Cardiac muscle cell (in vitro differentiated cells and primary cell): Measurements from ENCODE around the gene DRC1. TPM values are rescaled to one million over a fixed set of nuclear protein-coding genes. Genes with fewer than 3 reads are reported as not detected.

Source experiments
- DNase-seq, 2 donors: peaks; one replicate each; pipeline versions ENCODE4 v3.0.0 to v3.0.0-alpha.2; 2010 to 2017; ENCODE audit warnings: low read depth in 1 of 2, low spot score in 1 of 2
- H3K27ac ChIP-seq: fragments of 200-600 bp; sonication (generic); 2 replicates; pipeline ENCODE4 v1.5.1; 2016
- H3K27me3 ChIP-seq: fragments of 200-600 bp; sonication (generic); 2 replicates; pipeline ENCODE4 v1.6.0; 2016; ENCODE audit warnings: control low read depth
- H3K36me3 ChIP-seq: fragments of 200-600 bp; sonication (generic); 2 replicates; pipeline ENCODE4 v1.5.1; 2016; ENCODE audit warnings: control low read depth
- H3K4me1 ChIP-seq: fragments of 200-600 bp; sonication (generic); 2 replicates; pipeline ENCODE4 v1.8.1; 2017; ENCODE audit warnings: low read depth, mild to moderate bottlenecking, mixed run types
- H3K4me3 ChIP-seq: fragments of 200-600 bp; sonication (generic); 2 replicates; pipeline ENCODE4 v1.5.1; 2016; ENCODE audit warnings: mild to moderate bottlenecking
- H3K9me3 ChIP-seq: fragments of 200-600 bp; sonication (generic); 2 replicates; pipeline ENCODE4 v1.5.1; 2017; ENCODE audit warnings: low read depth, mild to moderate bottlenecking, control low read depth
- polyA plus RNA-seq: library from polyadenylated mRNA; unstranded; fragments of >200 nt; fragmentation: Nextera tagmentation; extraction: Ambion mirVana; gene quantifications from 2 replicates; pipeline ENCODE4 v1.2.1, GENCODE V29; 2016
- total RNA-seq: library from RNA; depleted of rRNA; stranded (reverse); fragments of >200 nt; gene quantifications from 2 replicates; pipeline ENCODE4 v1.2.3, GENCODE V29; 2016
- TF ChIP-seq, protein P1 (sequence below): IDR thresholded peaks from 2 replicates; pipeline ENCODE4 v1.5.1; 2012; ENCODE audit warnings: low read depth, mild to moderate bottlenecking, low read length

DRC1 gene
- total and polyA plus RNA-seq, 2 experiments from 2014 or later = not detected

DNA sequence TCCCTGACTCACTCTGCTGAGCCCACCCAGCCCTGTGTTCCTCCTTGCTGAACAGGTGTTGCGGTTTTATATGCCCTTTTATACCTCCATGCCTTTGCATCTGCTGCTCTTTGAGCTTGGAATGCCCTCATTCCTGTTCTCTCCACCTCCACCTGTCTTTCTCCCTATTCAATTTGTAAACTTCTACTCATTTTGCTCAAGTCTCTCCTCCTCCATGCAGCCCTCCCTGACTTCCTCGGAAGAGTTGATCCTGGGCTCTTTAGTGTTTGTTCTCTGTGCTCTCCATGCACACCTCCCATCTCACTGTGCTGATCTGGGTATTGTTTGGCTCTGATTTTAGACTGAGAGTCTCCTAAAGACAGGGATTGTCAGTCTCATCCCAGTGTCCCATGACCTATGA, 83.4 kb downstream of the DRC1 start:
- Histone ChIP-seq H3K27me3 (no peaks in the 10 kb centered on the region), H3K27ac (no peak overlapping the region), H3K36me3 (no peaks in the 10 kb centered on the region), H3K4me1 (peaks cover 11% of the 10 kb centered on the region), H3K9me3 (no peaks in the 10 kb centered on the region), H3K4me3 (no peak overlapping the region)
- TF ChIP-seq, protein P1, sequence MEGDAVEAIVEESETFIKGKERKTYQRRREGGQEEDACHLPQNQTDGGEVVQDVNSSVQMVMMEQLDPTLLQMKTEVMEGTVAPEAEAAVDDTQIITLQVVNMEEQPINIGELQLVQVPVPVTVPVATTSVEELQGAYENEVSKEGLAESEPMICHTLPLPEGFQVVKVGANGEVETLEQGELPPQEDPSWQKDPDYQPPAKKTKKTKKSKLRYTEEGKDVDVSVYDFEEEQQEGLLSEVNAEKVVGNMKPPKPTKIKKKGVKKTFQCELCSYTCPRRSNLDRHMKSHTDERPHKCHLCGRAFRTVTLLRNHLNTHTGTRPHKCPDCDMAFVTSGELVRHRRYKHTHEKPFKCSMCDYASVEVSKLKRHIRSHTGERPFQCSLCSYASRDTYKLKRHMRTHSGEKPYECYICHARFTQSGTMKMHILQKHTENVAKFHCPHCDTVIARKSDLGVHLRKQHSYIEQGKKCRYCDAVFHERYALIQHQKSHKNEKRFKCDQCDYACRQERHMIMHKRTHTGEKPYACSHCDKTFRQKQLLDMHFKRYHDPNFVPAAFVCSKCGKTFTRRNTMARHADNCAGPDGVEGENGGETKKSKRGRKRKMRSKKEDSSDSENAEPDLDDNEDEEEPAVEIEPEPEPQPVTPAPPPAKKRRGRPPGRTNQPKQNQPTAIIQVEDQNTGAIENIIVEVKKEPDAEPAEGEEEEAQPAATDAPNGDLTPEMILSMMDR = no peak
- DNase-seq = no peak

DNA sequence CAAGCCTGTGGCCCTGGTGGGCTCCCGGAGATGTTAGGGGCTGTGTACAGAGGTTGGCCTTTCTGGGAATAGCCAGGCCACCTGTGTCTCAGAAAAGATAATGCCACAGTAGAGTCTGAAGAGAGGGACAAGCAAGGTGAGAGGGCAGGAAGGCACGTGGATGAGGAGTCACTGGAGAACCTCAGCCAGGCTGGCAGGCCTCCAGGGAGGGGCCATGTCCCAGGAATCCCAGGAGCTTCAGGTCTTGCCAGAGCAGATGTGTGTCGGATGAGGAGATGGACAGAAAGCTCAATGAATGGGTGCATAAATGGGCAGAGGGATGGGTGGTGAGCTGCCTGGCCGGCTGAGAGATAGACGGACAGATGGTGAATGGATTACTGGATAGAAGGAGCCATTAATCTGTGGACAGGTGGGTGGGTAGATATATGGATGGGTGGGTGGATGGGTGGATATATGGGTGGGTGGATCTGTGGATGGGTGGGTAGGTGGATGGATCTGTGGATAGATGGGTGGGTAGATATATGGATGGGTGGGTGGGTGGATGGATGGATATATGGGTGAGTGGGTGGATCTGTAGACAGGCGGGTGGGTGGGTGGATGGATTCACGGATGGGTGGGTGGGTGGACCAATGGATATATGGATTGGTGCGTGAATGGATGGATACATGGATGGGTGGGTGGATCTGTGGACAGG, 84.2 kb downstream of the DRC1 start:
- H3K4me1 ChIP-seq = peaks cover 10% of the 10 kb centered on the region
- no peak overlapping the region for H3K27ac ChIP-seq
- no peak for DNase-seq
- no peaks in the 10 kb centered on the region for H3K36me3 ChIP-seq
- no peaks in the 10 kb centered on the region for H3K9me3 ChIP-seq
- H3K4me3 ChIP-seq = no peak overlapping the region
- TF ChIP-seq, protein P1 = no peak
- H3K27me3 ChIP-seq = no peaks in the 10 kb centered on the region

DNA sequence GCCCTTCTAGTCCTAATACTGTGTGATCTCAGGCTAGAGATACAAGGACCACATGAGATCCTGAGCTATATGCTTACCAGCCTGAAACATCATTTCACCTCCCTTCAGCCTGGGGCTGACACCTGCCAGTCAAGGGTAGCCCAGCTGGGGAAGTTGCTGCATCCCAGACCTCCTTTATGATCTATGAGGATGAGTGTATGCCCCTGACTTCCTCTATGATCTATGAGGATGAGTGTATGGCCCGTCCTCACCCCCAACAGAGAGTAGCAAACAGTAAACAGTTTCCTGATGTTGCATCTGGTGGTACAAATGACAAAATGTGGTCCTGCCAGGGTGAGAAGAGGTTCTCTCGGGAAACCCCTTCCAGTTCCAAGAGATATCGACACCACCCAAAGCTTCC, 85.1 kb downstream of the DRC1 start:
- no peak overlapping the region for H3K4me3 ChIP-seq
- H3K4me1 ChIP-seq = peaks cover 1% of the 10 kb centered on the region
- H3K27me3 ChIP-seq = no peaks in the 10 kb centered on the region
- no peaks in the 10 kb centered on the region for H3K36me3 ChIP-seq
- H3K27ac ChIP-seq = no peak overlapping the region
- DNase-seq = no peak
- TF ChIP-seq, protein P1 = no peak
- no peaks in the 10 kb centered on the region for H3K9me3 ChIP-seq

DNA sequence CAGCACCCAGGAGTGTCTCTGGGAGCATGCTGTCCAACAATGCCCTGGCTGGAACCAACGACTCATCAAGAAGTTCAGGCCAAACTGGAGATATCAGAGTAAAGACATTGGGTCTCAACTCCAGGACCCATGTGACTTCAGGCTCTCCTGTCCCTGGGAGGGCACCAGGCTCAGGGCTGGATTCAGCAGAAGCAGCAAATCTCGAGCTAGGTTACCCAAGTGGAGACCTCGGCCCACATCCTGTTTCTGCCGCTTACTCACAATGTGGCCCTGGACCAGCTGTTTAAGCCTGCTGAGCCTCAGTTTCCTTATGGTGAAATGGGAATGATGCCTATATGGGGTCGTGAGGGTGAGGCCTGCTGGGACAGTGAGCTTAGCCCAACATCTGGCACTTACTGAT, 85.5 kb downstream of the DRC1 start:
- TF ChIP-seq, protein P1 = no peak
- H3K4me1 ChIP-seq = no peaks in the 10 kb centered on the region
- DNase-seq = no peak

DNA sequence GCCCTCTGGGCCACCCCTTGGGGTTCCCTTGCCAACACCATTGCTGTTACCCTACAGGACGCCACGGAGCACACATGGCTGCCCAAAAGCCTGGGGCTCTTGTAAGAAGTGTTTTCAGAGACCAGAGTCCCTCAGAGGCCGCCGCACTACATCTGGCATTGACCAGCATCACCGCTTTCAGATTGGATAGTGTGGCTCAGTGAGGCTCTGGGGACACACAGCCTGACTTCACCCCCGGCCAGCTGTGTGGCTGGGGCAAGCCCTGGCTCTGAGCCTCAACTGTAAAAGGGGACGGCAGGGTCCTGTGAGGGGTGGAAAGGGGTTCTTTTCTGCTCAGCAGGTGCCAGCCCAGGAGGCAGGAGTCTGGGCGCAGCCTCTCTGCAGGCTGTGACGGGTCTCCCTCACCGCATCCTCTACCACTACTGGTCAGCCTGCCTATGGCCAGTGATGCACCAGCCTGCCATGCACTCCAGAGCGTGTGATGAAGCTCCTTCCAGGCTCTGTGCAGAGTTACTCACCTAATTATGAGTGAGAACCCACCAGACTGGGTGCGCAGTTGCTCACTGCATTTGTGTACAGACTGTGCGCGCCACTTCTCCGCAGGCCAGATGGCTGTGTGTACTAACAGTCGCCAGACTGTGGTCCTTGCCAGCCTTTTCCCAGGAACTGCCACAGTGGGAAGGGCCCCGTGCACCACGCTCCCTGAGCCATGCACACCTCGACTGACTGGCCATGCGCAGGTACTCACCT, 86.9 kb downstream of the DRC1 start:
- Histone ChIP-seq H3K27me3 (no peaks in the 10 kb centered on the region), H3K27ac (no peak overlapping the region), H3K9me3 (no peaks in the 10 kb centered on the region), H3K4me1 (no peaks in the 10 kb centered on the region), H3K36me3 (no peaks in the 10 kb centered on the region), H3K4me3 (no peak overlapping the region)
- TF ChIP-seq, protein P1 = no peak
- no peak for DNase-seq

More for the DNA sequence above, 85.5 kb downstream of the DRC1 start:
- Histone ChIP-seq H3K27me3 (no peaks in the 10 kb centered on the region), H3K9me3 (no peaks in the 10 kb centered on the region), H3K4me3 (no peak overlapping the region), H3K36me3 (no peaks in the 10 kb centered on the region), H3K27ac (no peak overlapping the region)
